ENCODE measurements around the gene EPHX1.
A peak's percentile ranks its signal among the peaks of the same experiment; 100 is the strongest.
"Not testable (repeated sequence)": the region's sequence is repeated elsewhere in the genome, so short reads cannot be mapped to it uniquely, and the experiment has no call there.

Gene EPHX1

DNA sequence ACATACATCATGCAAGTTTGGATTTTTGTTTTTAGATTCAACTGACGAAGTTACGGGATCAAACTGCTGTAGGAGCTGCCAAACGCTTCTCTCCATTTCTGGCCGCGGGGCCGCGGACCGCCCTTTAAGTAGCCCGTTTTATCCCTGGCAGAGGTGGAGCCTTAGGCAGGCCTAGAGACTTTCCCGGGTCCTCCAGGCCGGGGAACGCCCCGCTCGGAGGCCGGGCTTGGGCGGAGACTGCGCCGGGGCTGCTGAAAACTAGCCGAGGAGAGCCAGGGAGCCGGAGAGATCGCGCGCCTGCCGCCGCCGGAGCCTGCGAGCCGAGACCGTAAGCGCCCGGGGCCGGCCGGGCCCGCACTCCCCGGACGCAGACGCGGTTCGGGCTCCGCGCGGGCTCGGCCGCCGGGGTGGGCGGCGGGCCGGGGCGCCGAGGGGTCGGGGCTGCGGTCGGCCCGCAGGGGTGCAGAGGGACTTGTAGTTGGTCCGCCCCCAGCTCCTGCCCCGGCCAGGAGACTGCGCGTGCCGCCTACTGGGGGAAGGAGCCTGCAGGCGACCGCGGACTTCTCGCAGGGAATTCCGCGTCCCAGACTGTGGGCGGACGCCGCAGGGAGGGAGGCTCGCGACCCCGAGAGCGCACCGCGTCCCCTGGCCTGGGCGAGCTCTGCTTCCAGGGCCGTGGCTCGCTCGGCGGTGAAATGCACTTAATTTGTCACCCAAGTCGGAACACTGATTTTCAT, at the start of gene EPHX1:
EPHX1 (plus strand) TSS at position 283 of the 737 bp plus-strand sequence. CDS start 18,606 bp downstream, outside the sequence.
- DNase-seq (ENCODE audit: low spot score): peak; percentile 96

GRCh38 chr1:225760531-225760930, 49.4 kb upstream of the EPHX1 start:
- FAIRE-seq (no peak), DNase-seq (ENCODE audit: low spot score) (no peak)

More for the DNA sequence above, at the start of gene EPHX1:
- FAIRE-seq: no peak

- not testable (repeated sequence) for FAIRE-seq; DNase-seq (ENCODE audit: low spot score)
Observed at GRCh38 chr1:225761395-225761794, 48.5 kb upstream of the EPHX1 start.

DNA sequence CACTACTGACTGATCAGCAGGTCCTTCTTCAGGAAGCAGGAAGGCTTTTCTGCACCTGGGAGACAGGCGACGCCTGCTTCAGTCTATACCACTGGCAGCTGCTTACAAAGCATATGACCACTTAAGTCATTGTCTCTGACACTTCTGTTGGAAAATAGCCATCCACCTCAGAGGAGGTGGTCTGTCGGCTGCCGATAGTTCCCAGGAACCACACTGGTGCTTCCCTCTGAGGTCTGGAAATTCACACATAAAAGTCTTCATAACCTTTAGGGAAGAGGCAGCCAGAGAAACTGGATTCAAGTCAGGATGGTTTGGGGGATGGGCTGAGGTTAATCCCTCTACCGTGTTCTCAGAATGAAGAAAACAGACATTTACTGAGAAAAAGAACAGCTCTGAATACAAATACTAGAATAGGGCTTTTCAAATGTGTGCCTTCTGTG, 47.9 kb upstream of the EPHX1 start:
- no peak for FAIRE-seq
- peak; percentile 53 for DNase-seq (ENCODE audit: low spot score)

DNA sequence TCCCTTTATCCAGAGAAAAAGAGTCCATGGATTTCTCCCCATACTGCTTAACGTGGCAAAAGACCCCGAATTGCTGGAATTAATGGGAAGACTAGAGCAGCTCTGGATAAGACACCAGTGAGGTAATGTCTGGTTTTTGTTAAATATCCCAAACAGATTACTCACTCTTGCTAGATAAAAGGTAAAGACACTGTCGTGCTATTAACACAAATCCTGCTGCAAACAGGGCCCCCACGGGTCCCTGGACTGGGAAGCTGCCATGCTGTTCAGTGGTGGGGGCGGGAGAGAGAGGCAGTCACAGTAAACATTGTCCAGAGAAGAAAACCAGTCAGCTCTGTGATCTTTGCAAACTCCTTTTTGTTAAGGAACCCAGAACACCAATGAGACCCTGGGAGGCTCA, 47.5 kb upstream of the EPHX1 start:
- FAIRE-seq (no peak), DNase-seq (ENCODE audit: low spot score) (peak; percentile 58)

DNA sequence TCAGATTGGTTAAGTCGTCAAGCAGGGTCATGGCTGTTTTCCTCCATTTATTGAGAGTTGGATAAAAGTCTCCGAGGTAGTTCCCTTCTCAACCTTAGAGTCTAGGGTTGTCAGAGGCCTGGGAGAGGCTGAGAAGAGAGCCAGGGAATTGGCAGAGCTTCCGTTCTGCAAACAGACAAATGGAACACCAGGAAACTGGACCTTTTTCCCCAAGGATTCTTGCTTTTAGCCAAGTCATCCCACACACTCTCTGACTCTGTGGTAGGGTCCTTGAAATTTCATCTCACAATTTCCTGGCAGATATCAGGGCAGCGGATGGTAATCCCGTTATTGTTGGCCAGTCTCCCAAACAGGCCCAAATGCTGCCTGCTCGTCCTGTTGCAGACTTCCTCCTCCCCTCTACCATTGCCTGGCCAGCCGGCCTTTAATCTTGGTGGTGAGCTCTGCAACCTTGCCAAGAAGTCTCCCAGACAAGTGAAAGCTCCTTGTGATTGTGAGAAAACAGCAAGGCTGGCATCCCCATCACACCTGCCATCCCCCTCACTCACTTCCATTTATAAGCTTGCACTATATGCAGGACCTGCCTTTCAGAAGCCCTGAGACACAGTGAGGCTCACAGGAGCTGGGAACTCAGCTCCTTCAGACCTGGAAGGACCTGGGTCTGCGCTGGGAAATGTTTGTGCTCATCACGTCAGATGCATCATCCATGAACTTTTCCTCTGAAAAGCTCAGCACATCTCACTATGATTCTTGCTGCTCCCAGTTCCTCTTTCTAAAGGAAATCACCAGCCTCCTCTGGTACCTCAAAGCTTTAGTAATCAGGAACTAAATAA, 46.0 kb upstream of the EPHX1 start:
- peak; percentile 27 for DNase-seq (ENCODE audit: low spot score)
- no peak for FAIRE-seq

GRCh38 chr1:225765982-225766674, 43.8 kb upstream of the EPHX1 start:
- FAIRE-seq: peak; percentile 23

DNA sequence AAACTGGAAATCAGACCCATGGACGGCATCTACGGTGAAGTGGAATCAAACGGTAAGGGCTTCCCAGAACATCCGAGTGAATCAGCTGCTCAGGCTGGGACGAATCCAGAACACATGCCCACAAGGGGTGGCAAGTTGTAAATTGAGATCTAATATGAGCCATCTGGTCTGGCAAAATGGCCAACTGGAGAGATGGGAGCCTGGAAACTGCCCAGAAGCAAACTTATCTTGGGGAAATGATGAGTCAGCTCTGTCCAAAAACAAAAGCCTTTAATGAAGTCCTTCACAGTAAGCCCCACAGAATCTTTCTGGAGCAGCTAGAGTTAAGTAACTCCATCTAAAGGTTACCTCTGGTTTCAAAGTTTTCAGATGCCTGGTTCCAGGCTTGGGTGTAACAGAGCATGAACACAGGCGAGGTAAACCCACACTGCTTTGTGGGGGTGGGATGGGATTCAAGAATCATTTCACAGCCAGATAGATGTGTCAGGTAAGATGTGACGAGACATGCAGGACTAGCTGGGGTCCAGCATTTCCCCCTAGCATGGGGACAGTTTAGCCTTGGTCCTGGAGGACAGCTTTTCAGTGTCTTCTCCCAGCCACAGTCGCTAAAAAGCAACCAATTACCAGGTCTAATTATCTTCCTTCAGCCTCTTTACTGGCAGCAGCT, 42.8 kb upstream of the EPHX1 start:
- peak; percentile 60 for DNase-seq (ENCODE audit: low spot score)
- FAIRE-seq: no peak

More at GRCh38 chr1:225765982-225766674, 43.8 kb upstream of the EPHX1 start:
- DNase-seq (ENCODE audit: low spot score): no peak

DNA sequence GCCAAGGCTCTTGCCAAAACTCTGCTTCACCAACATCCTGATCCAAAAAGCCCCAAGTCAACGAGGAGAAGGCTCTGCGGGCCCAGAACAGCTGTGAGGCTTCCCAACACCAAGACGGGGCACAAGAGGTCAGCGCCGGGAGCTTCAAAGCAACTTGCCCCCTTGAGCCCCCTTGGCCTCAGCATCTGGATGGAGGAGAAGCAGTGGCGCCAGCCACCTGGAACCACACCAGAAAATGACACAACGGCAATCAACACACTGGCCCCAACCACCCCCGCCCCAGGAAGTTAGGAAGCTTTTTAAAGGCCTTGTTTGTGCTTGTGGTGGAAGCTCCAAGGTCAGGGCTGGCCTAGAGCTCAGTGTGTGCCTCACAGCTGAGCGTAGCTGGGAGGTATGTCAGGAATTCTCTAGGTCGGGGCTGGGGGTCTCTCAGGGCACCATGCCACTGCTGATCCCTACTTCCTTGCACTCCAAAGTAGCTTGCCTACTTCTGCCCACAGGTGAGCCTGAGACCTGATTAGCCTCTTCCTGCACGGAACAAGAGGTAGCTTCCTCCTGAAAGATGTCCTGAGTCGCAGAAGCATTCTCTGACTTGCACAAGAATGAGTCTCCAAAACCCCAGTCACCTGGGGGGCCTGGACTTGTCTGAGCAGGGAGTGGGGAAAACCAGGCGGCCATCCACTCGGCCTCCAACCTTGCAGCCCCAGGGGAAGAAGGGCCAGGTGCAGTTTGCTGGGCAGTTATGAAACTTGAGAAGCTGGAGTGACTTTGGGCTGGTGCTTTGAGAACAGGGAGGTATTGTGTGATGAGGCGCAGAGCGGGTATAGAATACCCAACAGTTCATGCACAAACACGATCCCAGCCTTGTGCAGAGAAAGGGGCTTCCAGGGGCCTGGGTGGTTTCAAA, 42.0 kb upstream of the EPHX1 start:
- FAIRE-seq (no peak), DNase-seq (ENCODE audit: low spot score) (peak; percentile 48)

DNA sequence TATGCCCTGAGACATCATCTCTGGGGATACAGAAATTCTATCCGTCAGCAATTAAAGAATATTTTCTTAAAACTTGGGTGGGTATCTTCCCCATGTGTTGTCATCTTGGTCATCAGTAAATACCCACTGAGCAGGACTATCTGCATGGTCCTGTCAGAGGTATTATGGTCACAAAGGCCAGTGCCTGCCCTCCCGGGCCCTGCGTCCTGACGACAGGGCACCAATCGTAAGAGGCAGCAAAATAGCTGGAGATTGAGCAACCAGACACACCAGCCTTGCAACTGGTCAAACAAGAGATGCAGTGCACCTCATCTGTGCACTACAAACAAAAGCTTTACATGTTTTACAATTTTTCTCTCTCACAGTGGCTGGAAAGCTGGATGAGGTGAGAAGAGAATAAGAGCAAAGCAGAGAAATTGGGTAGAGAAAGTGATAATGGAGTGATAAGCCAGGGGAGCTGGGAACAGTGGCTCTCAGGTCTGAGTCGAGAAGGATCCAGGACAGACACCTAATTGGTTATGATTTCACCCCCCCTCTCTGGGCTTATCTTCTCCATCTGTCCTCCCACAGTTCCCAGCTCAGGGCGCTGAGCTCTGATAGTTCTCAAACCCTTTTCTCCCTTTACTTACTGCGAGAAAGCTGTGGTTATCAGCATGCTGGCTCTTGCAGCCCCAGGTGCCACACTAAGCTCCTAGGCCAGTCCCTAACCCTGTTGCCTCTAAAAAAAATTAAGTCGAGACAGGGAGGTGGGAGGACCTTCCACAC, 41.1 kb upstream of the EPHX1 start:
- DNase-seq (ENCODE audit: low spot score) (no peak), FAIRE-seq (no peak)

DNA sequence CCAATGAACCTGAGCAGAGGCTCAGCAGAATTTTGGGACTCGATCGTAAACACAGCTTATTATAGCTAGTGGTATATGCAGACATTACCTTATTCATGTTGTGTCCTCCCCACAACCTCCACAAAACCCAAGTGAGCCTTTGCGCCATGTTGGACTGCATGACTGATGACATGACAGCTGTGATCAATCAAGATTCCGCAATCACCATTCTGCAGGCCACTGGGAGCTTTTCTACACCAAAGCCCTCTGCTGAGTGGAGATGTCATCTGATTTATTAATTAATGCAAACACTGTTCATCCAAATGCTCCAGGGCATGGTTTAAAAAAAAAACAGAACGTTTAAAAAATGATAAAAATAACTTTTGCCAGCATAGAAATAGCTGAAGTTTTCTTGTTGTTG, 40.2 kb upstream of the EPHX1 start:
- DNase-seq (ENCODE audit: low spot score) (no peak), FAIRE-seq (no peak)

GRCh38 chr1:225770561-225771248, 39.2 kb upstream of the EPHX1 start:
- DNase-seq (ENCODE audit: low spot score) (no peak), FAIRE-seq (no peak)

GRCh38 chr1:225771661-225772322, 38.1 kb upstream of the EPHX1 start:
- FAIRE-seq (no peak), DNase-seq (ENCODE audit: low spot score) (no peak)

- FAIRE-seq: peak; percentile 48
- peak; percentile 82 for DNase-seq (ENCODE audit: low spot score)
Observed at GRCh38 chr1:225772323-225772768, 37.6 kb upstream of the EPHX1 start.

DNA sequence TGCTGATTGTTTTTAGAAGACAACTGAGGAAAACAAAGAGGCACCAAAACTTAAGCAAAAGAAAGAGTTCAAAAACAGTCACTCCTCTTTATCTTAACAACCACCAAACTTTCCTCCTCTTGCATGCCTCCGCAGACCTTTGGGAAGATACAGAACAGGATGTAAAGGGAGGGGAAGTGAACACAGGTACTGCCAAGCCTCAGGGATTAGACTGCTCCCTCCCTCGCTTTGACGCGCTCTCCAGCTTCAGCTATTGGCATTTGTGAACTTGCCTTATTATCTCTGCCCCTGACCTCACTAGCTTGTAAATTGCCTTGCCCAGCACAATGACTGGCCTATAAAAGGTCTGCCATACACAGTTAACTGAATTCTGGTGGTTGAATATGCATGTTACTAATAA, 37.1 kb upstream of the EPHX1 start:
- FAIRE-seq (no peak), DNase-seq (ENCODE audit: low spot score) (no peak)

- FAIRE-seq (no peak), DNase-seq (ENCODE audit: low spot score) (no peak)
Observed at GRCh38 chr1:225774281-225775147, 35.4 kb upstream of the EPHX1 start.

- DNase-seq (ENCODE audit: low spot score) (no peak), FAIRE-seq (no peak)
Observed at GRCh38 chr1:225776294-225776693, 33.6 kb upstream of the EPHX1 start.

Measured in urothelium cell line (cell line).